Stomach (tissue), 9 donors: ENCODE measurements around the gene KRT7. TPM values are rescaled to one million over a fixed set of nuclear protein-coding genes. Genes with fewer than 3 reads are reported as not detected.
A peak's percentile ranks its signal among the peaks of the same experiment; 100 is the strongest.

Experiments
- DNase-seq, 2 donors: peaks; one replicate each; pipeline versions ENCODE4 v3.0.0 to v3.0.0-alpha.2; 2013 to 2019
- H3K27ac ChIP-seq, 5 donors: fragments of 200-600 bp in 4 of 5; sonication (generic) in 4 of 5; one replicate each; pipeline ENCODE4 v1.5.1; 2013 to 2019; ENCODE audit warnings: mild to moderate bottlenecking in 1 of 5, moderate library complexity in 1 of 5
- H3K27me3 ChIP-seq, 3 donors: fragments of 200-600 bp; sonication (generic); one replicate each; pipeline ENCODE4 v1.5.1; 2017 to 2019; ENCODE audit warnings: mixed run types in 1 of 3
- H3K36me3 ChIP-seq, 4 donors: fragments of 200-600 bp; sonication (generic); 1 replicate in 3 of 4; 2 replicates in 1 of 4; pipeline ENCODE4 v1.5.1; 2016 to 2019
- H3K4me1 ChIP-seq, 4 donors: fragments of 200-600 bp; sonication (generic); one replicate each; pipeline ENCODE4 v1.5.1; 2016 to 2019
- H3K4me3 ChIP-seq, 4 donors: fragments of 200-600 bp; sonication (generic) in 3 of 4; one replicate each; pipeline ENCODE4 v1.5.1; 2016 to 2019; ENCODE audit warnings: mild to moderate bottlenecking in 1 of 4
- H3K9me3 ChIP-seq, 4 donors: fragments of 200-600 bp; sonication (generic); one replicate each; pipeline ENCODE4 v1.5.1; 2016 to 2019
- EP300 ChIP-seq: sonication (generic); formaldehyde crosslinking; IDR thresholded peaks from one replicate; pipeline ENCODE4 v1.6.1; 2017; ENCODE audit warnings: antibody characterized with exemption
- POLR2A ChIP-seq, 4 donors: fragments of 450-650 bp; IDR thresholded peaks; one replicate each; pipeline ENCODE4 v1.6.1; 2016; ENCODE audit warnings: antibody characterized with exemption in 4 of 4, control low read depth in 2 of 4, mild to moderate bottlenecking in 1 of 4, moderate library complexity in 1 of 4
- POLR2AphosphoS5 ChIP-seq, 3 donors: sonication (generic); formaldehyde crosslinking; IDR thresholded peaks; one replicate each; pipeline ENCODE4 v1.6.1; 2016; ENCODE audit warnings: antibody characterized with exemption in 3 of 3
- WGBS, 5 donors: extraction: QIAGEN DNeasy Blood & Tissue Kit in 3 of 5; methylation state at CpG; one replicate each; pipeline versions ENCODE4 v1.1.5 to v1.1.7; 2013 to 2018; 5-methylcytosine and 5-hydroxymethylcytosine counted together
- intact Hi-C: fragments of 100-400 bp; cut with DNase I; formaldehyde crosslinking; loops from one replicate; pipeline ENCODE4 v1.15.1; 2023; ENCODE audit warnings: low total_unique reads
- polyA plus RNA-seq, 3 donors: library from polyadenylated mRNA; stranded (reverse); fragments of 200-250 nt; gene quantifications; one replicate each; pipeline ENCODE4 v1.2.3, GENCODE V29; 2013
- total RNA-seq, 5 donors: library from RNA; depleted of rRNA; stranded (reverse); fragments of >200 nt; gene quantifications; one replicate each; pipeline versions ENCODE4 v1.1.0 to v1.2.3, GENCODE V29; 2014 to 2016
- TF ChIP-seq, protein P1 (sequence below), 7 experiments: fragments of 450-650 bp in 4 of 7; fragments of 200-600 bp in 3 of 7; sonication (generic) in 3 of 7; IDR thresholded peaks; one replicate each; pipeline ENCODE4 v1.5.1; 2016 to 2019; ENCODE audit warnings: antibody characterized with exemption in 7 of 7, control low read depth in 2 of 7, mild to moderate bottlenecking in 1 of 7
- donor health status: healthy with polysubstance abuse.
- donor health status: Bipolar disorder and iron deficiency.
- donor health status: healthy.

Gene KRT7
- total and polyA plus RNA-seq, 8 donors = 6.4 to 214 (median 117) TPM; not detected in 2

DNA sequence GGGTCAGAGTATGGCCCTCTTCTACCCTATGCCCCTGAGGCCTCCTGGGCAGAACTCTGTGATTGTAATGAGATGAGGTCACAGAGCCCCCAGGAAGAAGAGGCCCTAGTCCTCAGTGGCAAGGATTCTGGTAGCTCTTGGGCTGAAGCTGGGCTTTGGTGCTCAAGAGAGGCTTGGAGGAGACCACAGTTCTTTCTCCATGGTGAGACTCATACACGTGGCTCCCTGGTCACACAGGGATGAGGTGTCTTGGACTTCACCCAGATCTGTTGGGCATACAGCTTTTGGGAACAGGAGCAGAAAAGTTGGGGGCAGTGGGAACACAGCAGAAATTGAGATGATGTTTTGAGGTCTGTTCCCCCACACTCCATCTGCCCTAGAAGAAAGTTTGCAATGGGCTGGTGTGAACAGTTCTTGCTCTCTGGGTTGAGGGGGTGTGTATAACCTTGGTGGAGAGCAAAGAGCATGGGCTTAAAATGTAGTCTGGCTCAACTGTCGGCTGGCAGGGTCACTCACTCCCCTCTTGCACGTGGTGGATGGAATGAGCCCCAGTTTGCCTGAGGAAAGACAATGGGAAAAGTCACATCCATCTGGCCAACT lies 41.6 kb downstream of the KRT7 start, which contains the start of gene KRT86:
Gene KRT86, plus strand, starts transcription at position 125 of the 600 bp plus-strand sequence. CDS start 27,272 bp downstream, outside the sequence.
- H3K9me3 ChIP-seq = no peaks in the 10 kb centered on the region
- H3K36me3 ChIP-seq = no peaks in the 10 kb centered on the region
- H3K27ac ChIP-seq = no peak within 1 kb of the TSS
- peaks cover 0 to 43% (median 0%) of the 10 kb centered on the region in 3 donors for H3K27me3 ChIP-seq
- peak in 1 of 2 donors; percentile 9 for DNase-seq
- 53 to 80% (median 71%) methylated on average over 3 of the region's 3 CpGs for WGBS, 5 donors
- TF ChIP-seq POLR2A (IDR thresholded peaks at IDR 0.05) = no peak
- no peak for TF ChIP-seq POLR2AphosphoS5 (IDR thresholded peaks at IDR 0.05)
- no peak for TF ChIP-seq EP300
- TF ChIP-seq, protein P1, sequence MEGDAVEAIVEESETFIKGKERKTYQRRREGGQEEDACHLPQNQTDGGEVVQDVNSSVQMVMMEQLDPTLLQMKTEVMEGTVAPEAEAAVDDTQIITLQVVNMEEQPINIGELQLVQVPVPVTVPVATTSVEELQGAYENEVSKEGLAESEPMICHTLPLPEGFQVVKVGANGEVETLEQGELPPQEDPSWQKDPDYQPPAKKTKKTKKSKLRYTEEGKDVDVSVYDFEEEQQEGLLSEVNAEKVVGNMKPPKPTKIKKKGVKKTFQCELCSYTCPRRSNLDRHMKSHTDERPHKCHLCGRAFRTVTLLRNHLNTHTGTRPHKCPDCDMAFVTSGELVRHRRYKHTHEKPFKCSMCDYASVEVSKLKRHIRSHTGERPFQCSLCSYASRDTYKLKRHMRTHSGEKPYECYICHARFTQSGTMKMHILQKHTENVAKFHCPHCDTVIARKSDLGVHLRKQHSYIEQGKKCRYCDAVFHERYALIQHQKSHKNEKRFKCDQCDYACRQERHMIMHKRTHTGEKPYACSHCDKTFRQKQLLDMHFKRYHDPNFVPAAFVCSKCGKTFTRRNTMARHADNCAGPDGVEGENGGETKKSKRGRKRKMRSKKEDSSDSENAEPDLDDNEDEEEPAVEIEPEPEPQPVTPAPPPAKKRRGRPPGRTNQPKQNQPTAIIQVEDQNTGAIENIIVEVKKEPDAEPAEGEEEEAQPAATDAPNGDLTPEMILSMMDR (IDR thresholded peaks at IDR 0.05) = no peak
- no peak within 1 kb of the TSS for H3K4me3 ChIP-seq
- H3K4me1 ChIP-seq = peaks cover 5 to 13% (median 11%) of the 10 kb centered on the region in 4 donors
- intact Hi-C loops = no loop called here

DNA sequence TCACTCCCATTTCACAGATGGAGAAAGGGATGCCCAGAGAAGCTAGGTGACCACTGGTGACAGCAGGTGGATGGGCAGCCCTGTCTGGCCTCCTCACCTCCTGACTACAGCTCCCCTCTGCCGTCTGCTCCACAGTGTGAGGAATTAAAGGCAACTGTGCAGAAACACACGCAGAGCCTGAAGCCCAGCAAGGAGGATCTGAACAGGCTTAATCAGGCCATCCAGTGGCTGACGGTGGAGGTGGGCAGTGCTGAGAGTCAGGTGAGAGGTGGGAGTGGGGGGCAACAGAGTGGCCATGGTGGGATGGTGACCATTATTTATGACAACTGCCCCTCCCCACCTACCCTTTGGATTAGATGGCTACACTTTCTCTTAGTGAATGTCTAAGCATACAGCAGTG lies 42.6 kb downstream of the KRT7 start:
- no peaks in the 10 kb centered on the region for H3K36me3 ChIP-seq
- DNase-seq = no peak
- no peaks in the 10 kb centered on the region for H3K9me3 ChIP-seq
- no peak overlapping the region for H3K27ac ChIP-seq
- H3K27me3 ChIP-seq = peaks cover 0 to 37% (median 0%) of the 10 kb centered on the region in 3 donors
- no peak for TF ChIP-seq POLR2A (IDR thresholded peaks at IDR 0.05)
- TF ChIP-seq, protein P1 (IDR thresholded peaks at IDR 0.05) = no peak
- TF ChIP-seq EP300 = no peak
- no peak for TF ChIP-seq POLR2AphosphoS5 (IDR thresholded peaks at IDR 0.05)
- intact Hi-C loops = no loop called here
- 79 to 92% (median 81%) methylated on average over 3 of the region's 3 CpGs for WGBS, 5 donors
- peaks cover 8 to 24% (median 18%) of the 10 kb centered on the region in 4 donors for H3K4me1 ChIP-seq
- no peak overlapping the region for H3K4me3 ChIP-seq

DNA sequence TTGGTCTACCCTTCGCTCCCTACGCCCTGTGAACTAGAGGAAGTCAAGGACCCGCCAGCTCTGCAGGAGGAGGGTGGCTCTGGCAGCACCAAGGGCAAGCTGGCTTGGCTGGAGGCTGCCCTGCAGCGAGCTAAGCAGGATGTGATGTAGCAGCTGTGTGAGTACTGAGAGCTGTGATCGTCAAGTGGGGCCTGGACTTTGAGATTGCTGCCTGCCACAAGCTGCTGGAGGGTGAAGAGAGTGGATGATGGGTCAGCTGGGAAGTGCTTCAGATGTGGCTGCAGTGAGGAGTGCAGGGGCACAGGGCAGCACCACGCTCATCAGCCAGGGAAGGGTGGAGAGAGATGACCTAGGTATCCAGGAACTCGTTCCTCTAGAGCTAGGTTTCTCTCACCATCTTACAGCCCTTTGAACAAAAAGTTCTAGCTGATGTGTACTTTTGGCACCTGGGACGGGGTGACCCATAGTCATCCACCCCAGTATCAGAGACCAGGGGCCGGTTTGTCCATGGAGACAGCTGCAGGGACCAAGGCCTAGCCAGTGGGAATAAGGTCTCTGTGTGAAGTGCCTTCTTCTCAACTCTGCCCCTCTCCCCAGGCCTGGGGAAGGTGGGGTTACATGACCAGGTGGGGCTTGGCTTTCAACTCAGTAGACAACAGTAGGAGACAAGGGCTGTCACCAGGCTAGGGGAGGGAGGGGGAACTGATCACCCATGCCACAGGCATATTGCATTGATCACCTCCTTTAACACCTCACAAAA lies 44.6 kb downstream of the KRT7 start:
- no peak overlapping the region for H3K27ac ChIP-seq
- intact Hi-C loops = no loop called here
- peak; percentile 20 to 65 for DNase-seq

More for the DNA sequence above, 44.6 kb downstream of the KRT7 start:
- Histone ChIP-seq H3K27me3 (peaks cover 0 to 33% (median 0%) of the 10 kb centered on the region in 3 donors), H3K4me1 (peaks cover 15 to 34% (median 26%) of the 10 kb centered on the region in 4 donors), H3K36me3 (no peaks in the 10 kb centered on the region), H3K4me3 (no peak overlapping the region), H3K9me3 (no peaks in the 10 kb centered on the region)
- 74 to 85% (median 82%) methylated on average over 8 to 9 of the region's 9 CpGs for WGBS, 5 donors
- no peak for TF ChIP-seq EP300
- no peak for TF ChIP-seq POLR2A (IDR thresholded peaks at IDR 0.05)
- TF ChIP-seq, protein P1 (IDR thresholded peaks at IDR 0.05) = no peak
- TF ChIP-seq POLR2AphosphoS5 (IDR thresholded peaks at IDR 0.05) = no peak
